GM21576 (cell line): Measurements from ENCODE around the gene DENND5B.
"Not testable (repeated sequence)": the region's sequence is repeated elsewhere in the genome, so short reads cannot be mapped to it uniquely, and the experiment has no call there.

Experiments used
- ATAC-seq: cut with Tn5 transposase; IDR thresholded peaks from one replicate; pipeline ENCODE4 v1.9.1; 2021; ENCODE audit warnings: mild to moderate bottlenecking, moderate library complexity; ENCODE audit not compliant: unreplicated experiment

Gene DENND5B

DNA sequence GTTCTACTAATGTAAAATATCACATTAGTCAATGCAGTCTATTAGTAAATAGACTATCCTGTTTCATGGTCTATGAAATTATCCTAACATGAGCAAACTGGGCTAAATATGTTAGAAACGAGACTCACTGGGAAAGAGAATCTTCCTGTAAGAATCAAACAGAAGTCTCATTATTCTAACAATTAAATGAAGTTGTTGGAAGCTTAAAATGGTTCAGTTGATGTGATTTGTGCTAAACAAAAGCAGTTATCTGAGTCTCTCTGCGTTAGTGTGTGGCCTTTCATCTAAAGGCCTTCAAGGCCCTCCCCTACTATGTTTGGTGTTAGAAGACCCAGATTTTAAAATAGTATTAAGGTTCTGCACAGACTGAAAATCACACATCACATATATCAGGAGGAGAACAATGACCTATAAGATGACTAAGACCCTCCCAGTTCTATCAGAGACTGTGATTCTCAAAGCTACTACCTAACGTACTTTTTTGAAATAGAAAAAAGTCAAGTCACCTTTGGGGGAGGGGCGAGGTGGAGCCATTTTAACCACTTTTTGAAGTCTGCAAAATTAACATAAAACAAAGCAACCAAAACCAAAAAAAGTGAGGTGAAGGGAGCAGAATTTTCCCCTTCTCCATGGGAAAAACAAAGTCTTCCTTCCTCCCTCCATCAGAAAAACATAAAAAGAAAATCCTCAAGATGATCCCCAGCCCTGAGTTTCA, 82.3 kb downstream of the DENND5B start:
- no peak for ATAC-seq

DNA sequence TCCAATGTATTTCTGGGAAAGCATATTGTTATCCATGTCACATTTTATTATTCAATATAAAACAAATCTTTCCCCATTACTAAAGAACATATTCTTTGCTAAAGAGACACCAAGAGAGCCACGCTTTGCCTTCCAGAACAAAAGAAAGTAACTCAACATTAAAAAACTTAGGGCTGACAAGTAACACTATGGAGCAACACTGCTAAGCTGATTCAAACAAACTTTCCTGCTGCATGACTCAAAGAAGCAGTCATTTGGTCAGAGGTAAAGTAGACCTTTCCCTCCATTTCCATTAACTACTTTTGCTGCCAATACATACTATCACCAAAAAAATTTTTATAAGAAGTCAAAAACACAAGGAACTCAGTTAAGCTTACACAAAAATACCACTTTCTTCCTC, 83.0 kb downstream of the DENND5B start:
- ATAC-seq = no peak

DNA sequence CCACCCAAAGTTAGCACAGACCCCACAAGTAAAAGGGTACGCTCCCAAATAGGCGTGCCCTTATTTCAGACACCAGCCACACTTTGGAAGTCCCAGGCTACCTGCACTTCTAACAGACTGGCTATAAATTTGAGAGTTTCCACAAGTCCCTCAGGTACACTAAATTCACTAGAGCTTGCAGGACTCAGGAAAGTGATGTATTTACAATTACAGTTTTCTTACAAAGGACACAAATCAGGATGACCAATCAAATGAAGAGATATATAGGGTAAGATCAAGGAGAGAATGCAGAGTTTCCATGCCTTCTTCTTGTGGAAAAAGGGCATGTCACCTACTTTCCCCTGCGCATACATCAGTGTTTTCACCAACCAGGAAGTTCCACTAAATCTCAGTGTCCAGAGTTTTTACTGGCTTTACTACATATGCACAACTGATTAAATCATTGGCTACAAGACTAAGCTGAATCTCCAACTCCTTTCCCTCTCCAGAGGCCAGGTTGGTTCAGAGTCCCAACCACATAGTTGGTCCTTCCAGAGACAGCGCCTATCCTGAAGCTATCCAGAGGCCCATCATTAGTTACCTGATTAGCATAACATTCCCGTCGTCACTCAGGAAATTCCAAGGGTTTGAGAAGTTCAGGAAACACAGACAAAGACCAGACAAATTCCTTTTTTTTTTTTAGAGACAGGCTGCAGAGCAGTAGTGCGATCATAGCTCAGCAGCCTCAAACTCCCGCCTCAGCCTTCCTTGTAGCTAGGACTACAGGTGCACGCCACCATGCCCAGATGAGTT, 84.2 kb downstream of the DENND5B start:
- no peak for ATAC-seq

DNA sequence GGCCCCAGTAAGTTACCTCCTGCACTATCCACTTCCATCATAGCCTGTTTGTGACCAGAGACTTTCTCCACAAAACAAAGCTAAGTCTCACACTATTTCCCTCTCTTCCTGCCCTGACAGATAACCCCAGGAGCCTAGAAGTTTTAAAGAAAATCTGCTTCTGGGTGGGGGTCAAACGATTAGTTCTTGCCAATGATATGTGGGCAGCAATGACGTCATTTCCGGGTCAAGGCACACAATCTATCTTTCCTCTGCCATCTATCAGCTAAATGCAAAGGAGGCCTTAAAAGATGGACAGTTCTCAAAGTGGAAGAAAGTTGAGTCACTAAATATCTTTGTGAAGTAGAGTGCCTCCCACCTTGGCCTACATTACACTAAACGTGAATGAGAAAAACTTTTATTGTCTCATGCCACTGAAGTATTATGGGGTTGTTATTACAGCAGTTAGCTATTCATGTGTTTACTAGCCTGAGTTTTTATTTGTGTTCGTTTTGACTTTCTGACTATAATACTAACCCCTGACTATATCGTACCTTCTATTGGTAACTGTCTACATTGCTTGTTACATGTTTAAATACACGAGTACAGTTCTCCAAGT, 86.2 kb downstream of the DENND5B start:
- no peak for ATAC-seq

DNA sequence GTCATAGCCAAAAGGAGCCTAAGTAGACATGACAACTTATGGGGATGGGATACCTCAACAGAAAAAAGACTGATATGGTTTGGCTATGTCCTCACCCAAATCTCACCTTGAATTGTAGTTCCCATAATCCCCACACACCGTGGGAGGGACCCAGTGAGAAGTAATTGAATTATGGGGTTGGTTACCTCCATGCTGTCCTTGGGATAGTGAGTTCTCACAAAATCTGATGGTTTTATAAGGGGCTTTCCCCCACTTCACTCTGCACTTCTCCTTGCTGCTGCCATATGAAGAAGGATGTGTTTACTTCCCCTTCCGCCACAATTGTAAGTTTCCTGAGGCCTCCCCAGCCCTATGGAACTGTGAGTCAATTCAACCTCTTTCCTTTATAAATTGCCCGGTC, 89.9 kb downstream of the DENND5B start:
- ATAC-seq = not testable (repeated sequence)

DNA sequence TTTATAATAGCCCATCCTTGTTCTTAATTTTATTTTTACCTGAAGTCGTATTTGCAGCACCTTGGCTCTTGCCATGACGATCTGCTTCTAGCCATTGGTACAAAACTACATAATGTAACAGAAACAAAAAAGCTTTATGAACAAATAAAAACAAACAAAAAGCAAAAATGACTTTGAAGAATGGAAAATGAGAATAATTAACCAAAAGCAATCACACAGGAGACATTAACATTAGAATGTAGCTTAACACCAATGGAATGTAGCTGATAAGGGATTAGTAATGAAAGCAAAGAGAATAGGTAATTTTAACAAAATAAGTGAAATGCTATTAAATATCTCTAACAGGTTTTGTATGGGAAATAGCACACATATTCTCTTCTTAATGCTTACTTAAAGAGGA, 91.4 kb downstream of the DENND5B start:
- ATAC-seq = no peak

DNA sequence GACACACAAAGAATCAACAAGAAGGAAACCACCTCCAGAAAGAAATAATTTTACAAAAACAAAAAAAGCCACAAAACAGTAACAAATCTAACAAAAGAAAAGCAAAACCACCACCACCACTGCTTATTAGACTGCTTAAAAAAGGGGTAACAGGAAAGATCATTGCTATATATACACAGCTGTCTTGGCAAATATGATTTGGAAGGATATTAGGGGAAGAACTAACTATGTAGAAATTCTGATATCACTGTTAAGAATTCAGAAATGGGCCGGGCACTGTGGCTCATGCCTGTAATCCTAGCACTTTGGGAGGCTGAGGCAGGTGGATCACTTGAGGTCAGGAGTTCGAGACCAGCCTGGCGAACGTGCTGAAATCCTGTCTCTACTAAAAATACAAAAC, 92.5 kb downstream of the DENND5B start:
- ATAC-seq = no peak

DNA sequence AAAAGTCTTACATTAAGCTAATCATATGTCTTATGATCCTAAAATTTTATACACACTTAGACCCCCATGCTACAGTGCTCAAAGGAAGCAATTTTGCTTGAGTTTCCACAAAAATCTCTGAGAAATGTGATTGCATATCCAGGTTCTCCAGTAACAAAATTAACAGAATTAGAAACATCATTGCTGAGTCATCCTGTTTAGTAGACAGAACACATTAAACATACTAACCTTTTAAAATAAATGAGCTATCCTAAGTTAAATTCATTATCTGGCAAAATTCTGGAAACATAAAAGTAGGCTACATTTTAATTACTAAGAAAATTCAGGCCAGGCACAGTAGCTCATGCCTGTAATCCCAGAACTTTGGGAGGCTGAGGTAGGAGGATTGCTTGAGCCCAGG, 94.7 kb downstream of the DENND5B start:
- no peak for ATAC-seq

DNA sequence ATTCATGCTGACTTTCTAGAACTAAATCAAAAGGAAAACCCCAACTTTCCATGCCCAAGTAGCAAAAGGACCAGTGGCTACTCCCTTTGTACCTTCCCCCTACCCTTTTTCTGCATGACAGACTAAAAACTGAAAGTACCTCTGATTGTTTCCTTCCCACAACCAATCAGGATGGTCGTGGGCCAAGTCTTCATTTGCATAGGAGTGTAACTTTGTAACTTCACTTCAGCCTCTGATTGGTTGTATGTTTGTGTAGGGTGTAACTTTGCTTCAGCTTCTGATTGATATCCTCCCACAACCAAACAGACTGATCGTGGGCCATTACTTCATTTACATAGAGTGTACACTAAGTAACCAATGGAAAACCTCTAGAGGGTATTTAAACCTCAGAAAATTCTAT, 96.5 kb downstream of the DENND5B start:
- no peak for ATAC-seq

DNA sequence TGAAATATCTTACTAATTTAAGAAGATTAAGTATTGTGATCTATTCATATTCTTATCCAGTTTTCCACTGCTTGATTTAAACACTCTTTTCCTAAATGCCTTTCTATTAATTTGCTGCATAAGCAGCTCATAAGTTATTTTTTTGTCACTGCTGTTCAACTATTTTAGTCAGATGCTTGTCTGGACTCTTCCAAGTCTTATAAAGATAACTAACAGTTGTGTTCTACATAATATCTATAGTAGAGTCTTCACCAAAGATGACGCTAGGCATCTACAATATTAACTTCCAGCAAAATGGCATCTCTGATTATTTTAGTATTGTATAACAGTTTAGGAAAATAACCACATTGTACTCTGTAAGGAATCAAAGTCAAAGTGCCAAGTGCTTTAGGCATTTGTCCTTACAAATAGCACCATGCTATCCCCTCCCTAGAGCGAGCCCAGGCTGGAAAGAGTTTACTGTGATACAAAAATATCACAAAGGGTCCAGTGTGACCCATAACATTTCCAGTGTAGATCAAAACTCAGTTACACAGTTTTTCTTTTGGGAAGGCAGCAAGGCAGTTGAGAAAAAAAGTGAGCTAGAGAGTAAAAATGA, 98.2 kb downstream of the DENND5B start:
- no peak for ATAC-seq

DNA sequence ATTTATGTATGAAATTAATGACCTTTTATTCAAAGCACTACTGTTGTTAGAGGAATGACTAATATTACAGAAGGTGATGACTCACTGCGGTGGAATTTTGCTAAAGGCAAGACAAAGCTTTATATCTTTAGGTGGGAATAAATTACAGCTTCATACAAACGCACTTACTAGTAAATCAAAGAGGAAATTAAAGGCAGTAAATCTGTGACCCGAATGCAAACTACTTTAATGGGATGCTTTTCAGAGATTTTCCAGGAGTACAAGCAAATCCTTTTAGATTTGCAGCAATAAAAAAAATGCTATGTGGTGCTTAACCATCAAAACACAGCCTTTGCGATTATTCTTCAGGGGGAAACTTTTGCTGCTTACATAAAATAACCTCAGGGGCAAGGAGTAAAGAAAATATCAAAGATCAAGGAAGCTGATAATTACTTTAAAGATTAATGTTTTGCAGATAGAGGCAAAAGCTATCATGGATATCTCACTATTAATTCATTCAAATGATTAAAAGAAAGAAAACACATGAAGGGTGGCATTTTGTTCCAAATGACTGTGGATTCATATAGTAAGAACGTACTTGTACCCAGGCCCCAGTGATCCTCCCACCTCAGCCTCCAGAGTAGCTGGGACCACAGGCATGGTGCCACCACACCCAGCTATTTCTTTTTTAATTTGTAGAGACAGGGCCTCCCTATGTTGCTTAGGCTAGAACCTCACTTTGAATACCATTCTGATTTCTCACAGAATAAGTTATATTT, 98.9 kb downstream of the DENND5B start:
- no peak for ATAC-seq

DNA sequence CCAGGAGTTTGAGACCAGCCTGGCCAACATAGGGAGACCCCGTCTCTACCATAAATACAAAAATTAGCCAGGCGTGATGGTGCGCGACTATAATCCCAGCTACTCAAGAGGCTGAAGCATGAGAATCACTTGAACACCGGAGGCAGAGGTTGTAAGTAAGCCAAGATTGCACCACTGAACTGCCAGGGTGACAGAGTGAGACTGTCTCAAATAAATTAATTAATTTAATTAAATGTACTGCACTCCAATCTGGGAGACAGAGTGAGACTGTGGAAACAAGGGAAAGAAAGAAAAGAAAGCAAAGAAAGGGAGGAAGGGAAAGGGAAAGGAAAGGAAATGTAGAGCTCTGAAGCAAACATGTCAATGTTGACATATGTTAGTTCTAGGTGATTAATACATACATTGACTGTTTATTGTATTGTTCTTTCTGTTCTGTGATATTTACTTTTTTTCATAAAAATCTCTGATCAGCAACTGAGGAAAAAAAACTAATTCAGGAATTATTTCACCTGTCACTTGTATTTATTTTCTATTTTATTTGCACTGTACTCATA, 99.6 kb downstream of the DENND5B start:
- ATAC-seq = no peak

DNA sequence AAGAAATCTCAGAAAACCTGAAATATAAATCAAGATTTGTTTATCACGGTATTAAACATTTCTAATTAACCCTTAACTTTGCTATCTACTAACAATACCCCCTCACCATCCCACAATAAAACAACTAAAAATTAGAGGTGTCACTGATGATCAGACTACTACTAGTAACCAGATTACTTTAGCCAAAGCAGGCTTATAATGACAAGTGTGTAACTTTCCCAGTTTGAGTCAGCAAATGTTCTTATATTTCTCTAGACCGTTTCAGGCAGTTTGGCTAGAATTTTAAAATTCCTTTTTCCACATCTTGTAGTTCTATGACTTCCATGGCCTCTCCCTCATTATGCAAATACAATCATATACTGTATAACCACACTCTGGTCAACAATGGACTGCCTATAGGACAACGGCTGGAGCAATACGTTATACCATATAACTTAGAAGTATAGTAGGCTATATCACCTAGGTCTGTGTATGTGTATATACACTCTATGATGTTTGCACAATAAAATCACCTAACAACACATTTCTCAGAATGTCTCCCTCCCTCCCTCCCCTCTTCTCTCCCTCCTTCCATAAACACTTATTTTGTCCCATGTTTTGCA, 102.1 kb downstream of the DENND5B start:
- ATAC-seq = no peak

DNA sequence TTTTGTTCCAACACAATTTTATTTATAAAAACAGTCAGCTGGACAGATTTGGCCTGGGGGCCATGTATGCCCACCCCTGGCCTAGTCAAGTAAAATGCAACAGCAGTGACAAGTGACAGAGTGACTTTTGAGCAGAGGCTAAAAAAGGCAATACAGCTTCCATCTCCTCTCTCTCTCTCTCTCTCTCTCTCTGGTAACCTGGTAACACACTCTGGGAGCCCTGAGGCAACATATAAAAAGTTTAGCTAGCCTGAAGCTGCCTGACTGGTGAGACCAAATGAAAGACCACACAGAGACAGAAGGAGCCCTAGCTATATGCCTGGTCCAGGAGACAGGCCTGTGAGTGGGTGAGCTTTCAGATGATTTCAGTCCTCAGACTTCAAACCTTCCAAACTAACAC, 105.4 kb downstream of the DENND5B start:
- ATAC-seq = no peak

DNA sequence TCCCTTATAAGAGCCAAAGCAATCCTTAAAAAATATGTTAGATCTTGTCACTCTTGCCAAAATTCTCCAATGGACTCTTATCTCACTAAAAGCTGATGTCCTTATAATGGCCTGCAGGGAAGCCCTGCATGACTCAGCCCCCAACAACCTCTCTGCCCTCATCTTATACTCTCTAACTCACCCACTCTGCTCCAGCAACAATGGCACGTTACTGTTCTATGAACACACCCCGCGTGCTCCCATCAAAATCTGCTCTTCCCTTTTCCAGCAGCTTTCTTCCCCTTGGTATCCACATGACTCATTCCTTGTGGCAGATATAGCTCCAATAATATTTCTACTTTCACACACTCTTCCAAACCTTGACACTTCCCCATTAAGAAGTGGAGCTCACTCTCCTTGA, 108.1 kb downstream of the DENND5B start:
- ATAC-seq = no peak

DNA sequence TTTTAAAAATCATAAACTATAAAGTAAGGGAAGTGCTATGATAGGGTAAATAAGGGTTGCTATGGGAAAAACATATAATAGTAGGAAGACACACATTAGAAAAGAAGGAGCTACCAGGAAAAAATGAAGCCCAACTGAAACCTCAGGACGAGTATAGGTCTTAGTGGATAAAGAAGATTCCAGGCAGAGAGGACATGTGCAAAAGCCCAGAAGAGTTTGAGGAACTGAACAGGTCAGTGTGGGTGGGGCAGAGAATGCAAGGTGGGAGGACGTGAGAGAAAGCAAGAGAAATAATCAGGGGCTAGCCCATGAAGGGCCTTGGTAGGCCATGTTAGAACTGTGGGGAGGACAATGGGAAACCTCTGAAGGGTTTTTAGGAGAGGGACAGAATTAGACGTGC, 109.5 kb downstream of the DENND5B start:
- no peak for ATAC-seq

DNA sequence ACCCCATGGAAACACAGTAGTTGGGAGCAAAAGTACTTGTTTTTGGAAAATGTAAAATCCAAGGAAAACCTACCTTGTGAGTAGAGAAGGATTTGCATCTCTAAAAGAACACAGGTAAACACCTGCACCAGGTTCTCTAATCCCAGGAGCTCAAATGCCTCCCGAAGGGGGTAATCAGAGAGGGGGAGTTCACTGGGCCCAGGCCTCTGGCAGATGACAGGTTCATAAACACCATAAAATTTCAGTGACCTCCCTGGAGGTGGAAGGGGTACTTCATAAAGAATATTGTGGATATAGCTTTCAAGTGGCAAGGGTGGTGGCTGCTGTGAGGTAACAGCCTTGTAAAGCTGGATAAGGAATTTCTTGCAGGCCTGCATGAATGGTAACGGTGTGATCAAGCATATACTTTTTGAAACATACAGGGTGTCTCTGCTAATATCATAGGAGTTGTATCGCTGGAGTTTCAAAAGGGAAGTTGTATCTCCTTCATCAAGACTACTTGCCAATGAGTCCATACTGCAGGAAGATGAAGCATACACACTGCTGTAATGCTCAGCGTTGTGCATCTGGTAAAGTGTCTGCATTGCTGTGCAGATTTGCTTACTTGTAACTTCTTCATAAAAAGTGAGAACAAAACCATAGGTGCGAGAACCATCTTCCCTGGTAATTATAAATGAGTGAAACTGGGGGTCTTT, 111.3 kb downstream of the DENND5B start:
- ATAC-seq = no peak

DNA sequence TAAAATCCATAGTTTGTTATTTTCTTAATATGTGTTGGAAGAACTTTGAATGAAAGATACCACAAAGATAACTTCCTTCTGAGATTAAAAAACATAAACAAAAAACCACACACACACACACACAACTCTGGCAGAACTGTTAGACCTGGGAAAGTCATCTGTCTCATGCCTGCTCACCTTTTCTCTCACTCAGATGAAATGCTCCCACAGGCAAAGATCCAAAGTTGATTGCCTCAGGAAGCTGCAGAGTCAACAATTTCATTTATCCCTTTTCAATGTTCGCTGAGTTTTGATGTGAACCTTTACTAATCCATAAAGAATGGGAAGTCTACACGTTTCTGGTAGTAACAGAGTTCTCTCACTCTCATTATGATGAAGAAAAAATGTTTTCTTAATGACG, 112.0 kb downstream of the DENND5B start:
- ATAC-seq = no peak

DNA sequence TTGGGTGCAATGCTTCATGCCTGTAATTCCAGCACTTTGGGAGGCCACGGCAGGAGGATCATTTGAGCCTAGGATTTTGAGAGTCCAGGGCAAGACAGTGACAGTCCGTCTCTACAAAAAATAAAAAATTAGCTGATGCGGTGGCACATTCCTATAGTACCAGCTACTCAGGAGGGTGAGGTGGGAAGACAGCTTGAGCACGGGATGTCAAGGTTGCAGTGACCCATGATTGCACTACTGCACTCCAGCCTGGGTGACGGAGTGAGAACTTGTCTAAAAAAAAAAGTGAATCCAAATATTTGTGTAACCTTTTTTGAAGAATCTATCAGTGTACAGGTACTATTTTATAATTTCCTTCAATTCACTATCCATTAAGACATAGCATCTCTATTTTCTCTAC, 112.5 kb downstream of the DENND5B start:
- ATAC-seq = no peak

DNA sequence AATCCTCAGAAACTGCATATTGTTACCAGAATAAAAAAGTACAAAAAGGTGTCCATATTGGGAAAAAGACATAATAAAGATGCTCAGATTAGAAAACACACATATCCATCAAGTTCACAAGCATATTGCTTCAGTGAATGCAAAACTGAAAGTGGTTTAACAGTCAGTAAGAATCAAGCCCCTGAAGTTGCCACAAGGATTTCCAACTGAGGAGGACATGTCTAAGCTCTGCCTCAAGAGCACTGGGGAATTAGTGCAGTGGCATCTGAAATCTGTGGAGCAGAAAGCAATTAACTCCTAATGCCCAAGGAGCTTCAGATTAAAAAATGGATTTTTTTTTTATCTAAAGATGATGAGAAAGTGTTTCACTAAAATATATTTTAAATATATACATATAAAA, 113.2 kb downstream of the DENND5B start:
- no peak for ATAC-seq
